Esophagus mucosa (tissue), 1 donor: ENCODE data around the gene VSTM4. TPM values are rescaled to one million over a fixed set of nuclear protein-coding genes. Genes with fewer than 3 reads are reported as not detected.

Source experiments
- ATAC-seq: fragments of 200-7000 bp; cut with Tn5 transposase; one replicate; pipeline ENCODE4 v1.9.1; 2020
- total RNA-seq: library from RNA; stranded (reverse); gene quantifications from one replicate; pipeline ENCODE4 v1.2.4, GENCODE V29; 2023
- donor health status: DM: yes; HTN: yes; CAD: no.

The VSTM4 gene
- total RNA-seq, 1 donor from 2014 or later = 0.68 TPM

- no peak for ATAC-seq
Observed at GRCh38 chr10:49141541-49142332, 26.4 kb upstream of the VSTM4 start.

GRCh38 chr10:49140304-49141177, 25.2 kb upstream of the VSTM4 start:
- ATAC-seq = no peak

- ATAC-seq = peak; percentile 77
Observed at GRCh38 chr10:49139846-49140195, 24.5 kb upstream of the VSTM4 start.

GRCh38 chr10:49139028-49139845, 23.9 kb upstream of the VSTM4 start:
- no peak for ATAC-seq

- ATAC-seq = no peak
Observed at GRCh38 chr10:49138361-49138891, 23.1 kb upstream of the VSTM4 start.

- no peak for ATAC-seq
Observed at GRCh38 chr10:49136525-49136924, 21.2 kb upstream of the VSTM4 start.

GRCh38 chr10:49135575-49136313, 20.4 kb upstream of the VSTM4 start:
- ATAC-seq = no peak

- no peak for ATAC-seq
Observed at GRCh38 chr10:49134327-49134726, 19.0 kb upstream of the VSTM4 start.

- no peak for ATAC-seq
Observed at GRCh38 chr10:49133706-49134248, 18.5 kb upstream of the VSTM4 start, which contains the start of gene FAM170B. TSS of gene FAM170B (minus strand) at chr10:49134021. CDS start at chr10:49133918, 103 bp downstream.

GRCh38 chr10:49132362-49132737, 17.0 kb upstream of the VSTM4 start:
- no peak for ATAC-seq

- ATAC-seq = peak; percentile 18
Observed at GRCh38 chr10:49131507-49132361, 16.4 kb upstream of the VSTM4 start.

- ATAC-seq = no peak
Observed at GRCh38 chr10:49129376-49129775, 14.1 kb upstream of the VSTM4 start.

GRCh38 chr10:49128854-49129253, 13.5 kb upstream of the VSTM4 start:
- ATAC-seq = no peak

GRCh38 chr10:49123981-49124950, 8.9 kb upstream of the VSTM4 start:
- no peak for ATAC-seq

GRCh38 chr10:49120911-49121310, 5.6 kb upstream of the VSTM4 start:
- no peak for ATAC-seq

GRCh38 chr10:49119746-49120145, 4.4 kb upstream of the VSTM4 start:
- ATAC-seq = no peak

- no peak for ATAC-seq
Observed at GRCh38 chr10:49118430-49119074, 3.2 kb upstream of the VSTM4 start.

GRCh38 chr10:49117376-49118070, 2.2 kb upstream of the VSTM4 start:
- ATAC-seq = no peak
